ENCODE results near the gene PRL. TPM values are rescaled to one million over a fixed set of nuclear protein-coding genes. Genes with fewer than 3 reads are reported as not detected.

PRL gene
- total and polyA plus RNA-seq, 4 donors: not detected

- no peak for TF ChIP-seq ZBTB33 (IDR thresholded peaks at IDR 0.05)
- no peak for TF ChIP-seq YY1 (IDR thresholded peaks at IDR 0.05)
- no peak for TF ChIP-seq FOXA1 (IDR thresholded peaks at IDR 0.05)
- TF ChIP-seq HNF4A (conservative IDR thresholded peaks at IDR 0.05): no peak
- TF ChIP-seq ATF3 (IDR thresholded peaks at IDR 0.05): no peak
- TF ChIP-seq GABPA (IDR thresholded peaks at IDR 0.05 in 1 of 2, conservative IDR thresholded peaks at IDR 0.05 in 1 of 2): no peak
- no peak for TF ChIP-seq MAX (IDR thresholded peaks at IDR 0.05)
- Histone ChIP-seq H3K4me1 (ENCODE audit: control insufficient read depth in 4 of 4, insufficient read depth in 4 of 4, low read length in 3 of 4) (no peaks in the 10 kb centered on the region), H3K9me3 (ENCODE audit: control insufficient read depth in 4 of 4, low read length in 3 of 4) (peaks cover 0 to 3% (median 0%) of the 10 kb centered on the region in 4 donors), H3K4me3 (ENCODE audit: low read depth in 1 of 3, low read length in 3 of 3) (no peak overlapping the region), H3K36me3 (ENCODE audit: control insufficient read depth in 4 of 4, insufficient read depth in 3 of 4, low read depth in 1 of 4, low read length in 3 of 4) (no peaks in the 10 kb centered on the region), H3K27ac (ENCODE audit: low read depth in 1 of 2, low read length in 2 of 2) (no peak overlapping the region), H3K9ac (ENCODE audit: low read depth in 1 of 2, low read length in 2 of 2) (no peak overlapping the region), H3K27me3 (ENCODE audit: control insufficient read depth in 4 of 4, insufficient read depth in 4 of 4, low read length in 3 of 4) (no peaks in the 10 kb centered on the region)
- 0% methylated on average over 1 of the region's 1 CpG for WGBS
- no peak for DNase-seq (ENCODE audit: low spot score)
These were observed 56.8 kb downstream of the PRL start for GRCh38 chr6:22240025-22240424.

DNA sequence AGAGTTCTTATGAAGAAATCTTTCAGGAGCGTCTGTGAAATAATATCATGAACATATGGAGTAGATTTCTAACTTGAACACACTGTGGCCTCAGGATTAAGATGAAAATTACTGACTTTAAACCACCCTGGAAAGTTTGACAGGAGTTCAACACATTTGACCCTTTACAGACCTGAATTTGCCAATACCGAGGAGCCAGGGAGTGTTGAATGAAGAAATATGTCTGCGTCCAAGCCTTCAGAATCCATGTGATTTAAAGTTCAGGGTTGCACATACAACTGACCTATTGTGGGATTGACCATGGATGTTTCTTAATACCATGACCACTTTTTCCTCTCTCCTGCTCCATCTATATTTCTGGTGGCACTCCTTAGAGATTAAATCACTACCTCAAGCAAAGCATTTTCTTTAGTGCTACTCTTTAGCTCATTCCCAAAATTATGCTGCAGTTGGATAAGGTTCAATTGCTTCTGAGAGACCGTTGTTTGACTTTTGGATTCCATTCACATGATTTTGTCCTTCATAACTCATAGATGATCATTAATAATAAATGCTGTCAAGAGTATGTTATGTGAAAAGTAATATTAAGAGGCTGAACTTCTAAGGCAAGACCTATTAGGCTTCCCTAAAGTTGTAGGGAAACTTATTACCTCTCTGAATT lies 57.4 kb downstream of the PRL start:
- H3K9me3 ChIP-seq (ENCODE audit: control insufficient read depth in 4 of 4, low read length in 3 of 4): peaks cover 0 to 3% (median 0%) of the 10 kb centered on the region in 4 donors
- no peaks in the 10 kb centered on the region for H3K4me1 ChIP-seq (ENCODE audit: control insufficient read depth in 4 of 4, insufficient read depth in 4 of 4, low read length in 3 of 4)
- TF ChIP-seq NR2F2 (IDR thresholded peaks at IDR 0.05): no peak
- TF ChIP-seq FOXA1 (IDR thresholded peaks at IDR 0.05): no peak
- no peak for TF ChIP-seq JUND (IDR thresholded peaks at IDR 0.05)
- no peak for TF ChIP-seq MAX (IDR thresholded peaks at IDR 0.05)
- no peak for TF ChIP-seq YY1 (IDR thresholded peaks at IDR 0.05)
- TF ChIP-seq TAF1 (conservative IDR thresholded peaks at IDR 0.05): no peak
- TF ChIP-seq FOXA2 (IDR thresholded peaks at IDR 0.05): no peak
- no peak for TF ChIP-seq RXRA (IDR thresholded peaks at IDR 0.05)
- no peak for TF ChIP-seq HNF4A (conservative IDR thresholded peaks at IDR 0.05)
- no peak for TF ChIP-seq HNF4G (IDR thresholded peaks at IDR 0.05)
- no peak for TF ChIP-seq EGR1 (IDR thresholded peaks at IDR 0.05; ENCODE audit: low read depth in 2 of 2)
- TF ChIP-seq RAD21 (IDR thresholded peaks at IDR 0.05): no peak
- TF ChIP-seq, protein P1, sequence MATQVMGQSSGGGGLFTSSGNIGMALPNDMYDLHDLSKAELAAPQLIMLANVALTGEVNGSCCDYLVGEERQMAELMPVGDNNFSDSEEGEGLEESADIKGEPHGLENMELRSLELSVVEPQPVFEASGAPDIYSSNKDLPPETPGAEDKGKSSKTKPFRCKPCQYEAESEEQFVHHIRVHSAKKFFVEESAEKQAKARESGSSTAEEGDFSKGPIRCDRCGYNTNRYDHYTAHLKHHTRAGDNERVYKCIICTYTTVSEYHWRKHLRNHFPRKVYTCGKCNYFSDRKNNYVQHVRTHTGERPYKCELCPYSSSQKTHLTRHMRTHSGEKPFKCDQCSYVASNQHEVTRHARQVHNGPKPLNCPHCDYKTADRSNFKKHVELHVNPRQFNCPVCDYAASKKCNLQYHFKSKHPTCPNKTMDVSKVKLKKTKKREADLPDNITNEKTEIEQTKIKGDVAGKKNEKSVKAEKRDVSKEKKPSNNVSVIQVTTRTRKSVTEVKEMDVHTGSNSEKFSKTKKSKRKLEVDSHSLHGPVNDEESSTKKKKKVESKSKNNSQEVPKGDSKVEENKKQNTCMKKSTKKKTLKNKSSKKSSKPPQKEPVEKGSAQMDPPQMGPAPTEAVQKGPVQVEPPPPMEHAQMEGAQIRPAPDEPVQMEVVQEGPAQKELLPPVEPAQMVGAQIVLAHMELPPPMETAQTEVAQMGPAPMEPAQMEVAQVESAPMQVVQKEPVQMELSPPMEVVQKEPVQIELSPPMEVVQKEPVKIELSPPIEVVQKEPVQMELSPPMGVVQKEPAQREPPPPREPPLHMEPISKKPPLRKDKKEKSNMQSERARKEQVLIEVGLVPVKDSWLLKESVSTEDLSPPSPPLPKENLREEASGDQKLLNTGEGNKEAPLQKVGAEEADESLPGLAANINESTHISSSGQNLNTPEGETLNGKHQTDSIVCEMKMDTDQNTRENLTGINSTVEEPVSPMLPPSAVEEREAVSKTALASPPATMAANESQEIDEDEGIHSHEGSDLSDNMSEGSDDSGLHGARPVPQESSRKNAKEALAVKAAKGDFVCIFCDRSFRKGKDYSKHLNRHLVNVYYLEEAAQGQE (IDR thresholded peaks at IDR 0.05): no peak
- TF ChIP-seq ZBTB33 (IDR thresholded peaks at IDR 0.05): no peak
- TF ChIP-seq, protein P2, sequence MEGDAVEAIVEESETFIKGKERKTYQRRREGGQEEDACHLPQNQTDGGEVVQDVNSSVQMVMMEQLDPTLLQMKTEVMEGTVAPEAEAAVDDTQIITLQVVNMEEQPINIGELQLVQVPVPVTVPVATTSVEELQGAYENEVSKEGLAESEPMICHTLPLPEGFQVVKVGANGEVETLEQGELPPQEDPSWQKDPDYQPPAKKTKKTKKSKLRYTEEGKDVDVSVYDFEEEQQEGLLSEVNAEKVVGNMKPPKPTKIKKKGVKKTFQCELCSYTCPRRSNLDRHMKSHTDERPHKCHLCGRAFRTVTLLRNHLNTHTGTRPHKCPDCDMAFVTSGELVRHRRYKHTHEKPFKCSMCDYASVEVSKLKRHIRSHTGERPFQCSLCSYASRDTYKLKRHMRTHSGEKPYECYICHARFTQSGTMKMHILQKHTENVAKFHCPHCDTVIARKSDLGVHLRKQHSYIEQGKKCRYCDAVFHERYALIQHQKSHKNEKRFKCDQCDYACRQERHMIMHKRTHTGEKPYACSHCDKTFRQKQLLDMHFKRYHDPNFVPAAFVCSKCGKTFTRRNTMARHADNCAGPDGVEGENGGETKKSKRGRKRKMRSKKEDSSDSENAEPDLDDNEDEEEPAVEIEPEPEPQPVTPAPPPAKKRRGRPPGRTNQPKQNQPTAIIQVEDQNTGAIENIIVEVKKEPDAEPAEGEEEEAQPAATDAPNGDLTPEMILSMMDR (IDR thresholded peaks at IDR 0.05; ENCODE audit: low read depth, low read length, missing input control): no peak
- no peak for TF ChIP-seq SP1 (IDR thresholded peaks at IDR 0.05)
- no peak for TF ChIP-seq GABPA (IDR thresholded peaks at IDR 0.05 in 1 of 2, conservative IDR thresholded peaks at IDR 0.05 in 1 of 2)
- 60% methylated on average over 4 of the region's 4 CpGs for WGBS
- no peaks in the 10 kb centered on the region for H3K36me3 ChIP-seq (ENCODE audit: control insufficient read depth in 4 of 4, insufficient read depth in 3 of 4, low read depth in 1 of 4, low read length in 3 of 4)
- no peak overlapping the region for H3K9ac ChIP-seq (ENCODE audit: low read depth in 1 of 2, low read length in 2 of 2)
- H3K4me3 ChIP-seq (ENCODE audit: low read depth in 1 of 3, low read length in 3 of 3): no peak overlapping the region
- no peak for DNase-seq (ENCODE audit: low spot score)
- no peak overlapping the region for H3K27ac ChIP-seq (ENCODE audit: low read depth in 1 of 2, low read length in 2 of 2)
- H3K27me3 ChIP-seq (ENCODE audit: control insufficient read depth in 4 of 4, insufficient read depth in 4 of 4, low read length in 3 of 4): no peaks in the 10 kb centered on the region

Measured in liver (tissue), 9 donors.